Panc1 (cell line): ENCODE data around the gene SUPT3H.

ENCODE experiments used
- TF ChIP-seq, protein P1 (sequence below): fragments of 450-650 bp; IDR thresholded peaks from 2 replicates; pipeline ENCODE4 v1.5.1; 2017; ENCODE audit warnings: mild to moderate bottlenecking
- TF ChIP-seq, protein P2 (sequence below), 2 experiments: IDR thresholded peaks; 2 replicates each; pipeline ENCODE4 v1.6.1; 2011 to 2012; ENCODE audit warnings: low read depth in 2 of 2, control low read depth in 1 of 2, low read length in 1 of 2, mild to moderate bottlenecking in 1 of 2, moderate library complexity in 1 of 2; ENCODE audit not compliant: insufficient read depth in 1 of 2

DNA sequence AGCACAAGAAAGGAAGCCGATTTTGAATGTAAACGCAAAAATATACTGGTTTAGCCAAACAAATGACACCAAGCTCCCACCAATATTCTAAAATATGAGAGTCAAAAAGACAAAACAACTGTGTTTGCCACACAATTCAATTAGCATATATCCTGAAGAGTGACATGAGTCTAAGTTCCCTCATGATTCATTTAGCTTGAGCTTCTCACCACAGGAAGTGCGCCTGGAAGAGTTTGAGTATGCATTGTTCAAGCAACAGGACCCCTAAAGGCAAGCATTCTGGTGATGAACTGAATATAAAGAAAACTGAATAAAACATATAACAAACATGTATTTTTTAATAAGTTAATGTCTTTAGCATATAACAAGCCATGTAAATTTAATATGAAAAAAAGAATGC, 164.8 kb downstream of the SUPT3H start:
- TF ChIP-seq, protein P1, sequence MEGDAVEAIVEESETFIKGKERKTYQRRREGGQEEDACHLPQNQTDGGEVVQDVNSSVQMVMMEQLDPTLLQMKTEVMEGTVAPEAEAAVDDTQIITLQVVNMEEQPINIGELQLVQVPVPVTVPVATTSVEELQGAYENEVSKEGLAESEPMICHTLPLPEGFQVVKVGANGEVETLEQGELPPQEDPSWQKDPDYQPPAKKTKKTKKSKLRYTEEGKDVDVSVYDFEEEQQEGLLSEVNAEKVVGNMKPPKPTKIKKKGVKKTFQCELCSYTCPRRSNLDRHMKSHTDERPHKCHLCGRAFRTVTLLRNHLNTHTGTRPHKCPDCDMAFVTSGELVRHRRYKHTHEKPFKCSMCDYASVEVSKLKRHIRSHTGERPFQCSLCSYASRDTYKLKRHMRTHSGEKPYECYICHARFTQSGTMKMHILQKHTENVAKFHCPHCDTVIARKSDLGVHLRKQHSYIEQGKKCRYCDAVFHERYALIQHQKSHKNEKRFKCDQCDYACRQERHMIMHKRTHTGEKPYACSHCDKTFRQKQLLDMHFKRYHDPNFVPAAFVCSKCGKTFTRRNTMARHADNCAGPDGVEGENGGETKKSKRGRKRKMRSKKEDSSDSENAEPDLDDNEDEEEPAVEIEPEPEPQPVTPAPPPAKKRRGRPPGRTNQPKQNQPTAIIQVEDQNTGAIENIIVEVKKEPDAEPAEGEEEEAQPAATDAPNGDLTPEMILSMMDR = no peak
- TF ChIP-seq, protein P2, sequence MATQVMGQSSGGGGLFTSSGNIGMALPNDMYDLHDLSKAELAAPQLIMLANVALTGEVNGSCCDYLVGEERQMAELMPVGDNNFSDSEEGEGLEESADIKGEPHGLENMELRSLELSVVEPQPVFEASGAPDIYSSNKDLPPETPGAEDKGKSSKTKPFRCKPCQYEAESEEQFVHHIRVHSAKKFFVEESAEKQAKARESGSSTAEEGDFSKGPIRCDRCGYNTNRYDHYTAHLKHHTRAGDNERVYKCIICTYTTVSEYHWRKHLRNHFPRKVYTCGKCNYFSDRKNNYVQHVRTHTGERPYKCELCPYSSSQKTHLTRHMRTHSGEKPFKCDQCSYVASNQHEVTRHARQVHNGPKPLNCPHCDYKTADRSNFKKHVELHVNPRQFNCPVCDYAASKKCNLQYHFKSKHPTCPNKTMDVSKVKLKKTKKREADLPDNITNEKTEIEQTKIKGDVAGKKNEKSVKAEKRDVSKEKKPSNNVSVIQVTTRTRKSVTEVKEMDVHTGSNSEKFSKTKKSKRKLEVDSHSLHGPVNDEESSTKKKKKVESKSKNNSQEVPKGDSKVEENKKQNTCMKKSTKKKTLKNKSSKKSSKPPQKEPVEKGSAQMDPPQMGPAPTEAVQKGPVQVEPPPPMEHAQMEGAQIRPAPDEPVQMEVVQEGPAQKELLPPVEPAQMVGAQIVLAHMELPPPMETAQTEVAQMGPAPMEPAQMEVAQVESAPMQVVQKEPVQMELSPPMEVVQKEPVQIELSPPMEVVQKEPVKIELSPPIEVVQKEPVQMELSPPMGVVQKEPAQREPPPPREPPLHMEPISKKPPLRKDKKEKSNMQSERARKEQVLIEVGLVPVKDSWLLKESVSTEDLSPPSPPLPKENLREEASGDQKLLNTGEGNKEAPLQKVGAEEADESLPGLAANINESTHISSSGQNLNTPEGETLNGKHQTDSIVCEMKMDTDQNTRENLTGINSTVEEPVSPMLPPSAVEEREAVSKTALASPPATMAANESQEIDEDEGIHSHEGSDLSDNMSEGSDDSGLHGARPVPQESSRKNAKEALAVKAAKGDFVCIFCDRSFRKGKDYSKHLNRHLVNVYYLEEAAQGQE (IDR thresholded peaks at IDR 0.05; ENCODE audit: insufficient read depth in 1 of 2, low read depth in 2 of 2, low read length in 1 of 2) = no peak
